ENCODE measurements around the gene CORO2B.

Gene CORO2B, protein sequence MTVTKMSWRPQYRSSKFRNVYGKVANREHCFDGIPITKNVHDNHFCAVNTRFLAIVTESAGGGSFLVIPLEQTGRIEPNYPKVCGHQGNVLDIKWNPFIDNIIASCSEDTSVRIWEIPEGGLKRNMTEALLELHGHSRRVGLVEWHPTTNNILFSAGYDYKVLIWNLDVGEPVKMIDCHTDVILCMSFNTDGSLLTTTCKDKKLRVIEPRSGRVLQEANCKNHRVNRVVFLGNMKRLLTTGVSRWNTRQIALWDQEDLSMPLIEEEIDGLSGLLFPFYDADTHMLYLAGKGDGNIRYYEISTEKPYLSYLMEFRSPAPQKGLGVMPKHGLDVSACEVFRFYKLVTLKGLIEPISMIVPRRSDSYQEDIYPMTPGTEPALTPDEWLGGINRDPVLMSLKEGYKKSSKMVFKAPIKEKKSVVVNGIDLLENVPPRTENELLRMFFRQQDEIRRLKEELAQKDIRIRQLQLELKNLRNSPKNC

DNA sequence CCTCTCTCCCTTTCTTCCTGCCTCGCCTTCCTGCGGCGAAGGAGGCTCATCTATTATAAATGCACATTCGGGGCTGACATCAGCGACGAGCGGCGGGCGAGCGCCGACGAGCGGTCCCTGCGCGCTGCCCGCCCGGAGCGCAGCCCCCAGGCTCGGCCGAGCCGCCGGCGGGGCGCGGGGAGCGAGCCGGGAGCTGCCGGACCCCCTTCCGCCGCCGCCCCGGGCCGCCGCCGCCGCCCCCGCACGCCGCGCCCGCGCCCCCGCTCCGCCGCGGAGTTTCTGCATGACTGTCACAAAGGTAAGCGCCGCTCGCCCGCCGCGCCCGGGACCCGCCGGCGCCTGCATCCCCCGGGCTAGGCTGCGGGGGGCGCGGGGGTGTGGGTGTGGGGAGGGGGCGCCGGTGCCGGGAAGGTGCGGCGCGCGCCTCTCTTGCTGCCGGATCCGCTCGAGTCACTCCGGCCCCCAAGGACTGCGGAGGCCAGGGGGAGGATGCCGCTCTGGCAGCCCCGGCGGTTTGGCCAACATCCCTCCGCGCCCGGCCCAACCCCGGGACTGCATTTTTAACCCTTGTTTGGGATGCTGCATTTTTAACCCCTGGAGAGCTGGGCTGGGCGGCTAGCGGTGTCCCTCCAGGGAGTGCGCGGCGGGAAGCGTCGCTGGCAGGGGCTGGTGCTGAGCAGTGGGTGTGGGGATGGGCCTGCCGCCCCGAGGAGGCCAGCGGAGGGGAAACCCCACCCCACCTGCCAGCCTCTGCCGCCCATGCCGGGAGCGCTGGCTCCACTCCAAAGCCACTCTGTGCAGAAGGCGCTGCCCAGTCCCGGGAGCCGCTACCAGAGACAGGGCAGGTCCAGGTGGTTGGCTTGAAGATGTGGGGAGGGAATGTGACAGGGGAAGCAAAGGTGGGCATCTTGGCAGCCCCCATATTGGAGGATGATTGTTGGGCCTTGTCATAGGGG, at the start of gene CORO2B:
CORO2B (plus strand) TSS at position 14 of the 956 bp plus-strand sequence; CDS start at position 284, 270 bp downstream.
- DNase-seq, result no peak

DNA sequence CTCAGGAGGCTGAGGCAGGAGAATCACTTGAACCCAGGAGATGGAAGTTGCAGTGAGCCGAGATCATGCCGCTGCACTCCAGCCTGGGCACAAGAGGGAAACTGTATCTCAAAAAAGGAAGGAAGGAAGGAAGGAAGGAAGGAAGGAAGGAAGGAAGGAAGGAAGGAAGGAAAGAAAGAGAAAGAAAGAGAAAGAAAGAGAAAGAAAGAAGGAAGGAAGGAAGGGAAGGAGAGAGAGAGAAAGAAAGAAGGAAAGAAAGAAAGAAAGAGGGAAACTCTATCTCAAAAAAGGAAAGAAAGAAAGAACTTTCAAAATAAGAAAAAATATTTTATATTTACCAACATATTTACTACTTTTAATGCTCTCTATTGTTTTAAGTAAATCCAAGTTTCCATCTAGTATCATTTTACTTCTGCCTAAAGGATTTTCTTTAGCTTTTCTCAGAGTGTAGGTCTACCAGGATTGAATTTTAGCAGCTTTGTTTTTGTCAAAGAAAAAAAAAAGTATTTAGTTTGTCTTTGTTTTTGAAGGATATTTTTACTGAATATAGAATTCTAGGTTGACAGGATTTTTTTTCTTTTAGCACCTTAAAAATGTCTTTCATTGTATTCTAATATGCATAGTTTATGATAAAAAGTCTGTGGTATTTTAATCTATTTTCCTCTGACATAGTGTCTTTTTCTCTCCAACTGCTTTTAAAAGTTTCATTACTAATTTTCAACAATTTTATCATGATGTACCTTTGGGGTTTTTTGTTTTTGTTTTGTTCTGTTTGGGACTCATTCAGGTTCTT, 47.2 kb upstream of the CORO2B start:
- DNase-seq, result no peak

DNA sequence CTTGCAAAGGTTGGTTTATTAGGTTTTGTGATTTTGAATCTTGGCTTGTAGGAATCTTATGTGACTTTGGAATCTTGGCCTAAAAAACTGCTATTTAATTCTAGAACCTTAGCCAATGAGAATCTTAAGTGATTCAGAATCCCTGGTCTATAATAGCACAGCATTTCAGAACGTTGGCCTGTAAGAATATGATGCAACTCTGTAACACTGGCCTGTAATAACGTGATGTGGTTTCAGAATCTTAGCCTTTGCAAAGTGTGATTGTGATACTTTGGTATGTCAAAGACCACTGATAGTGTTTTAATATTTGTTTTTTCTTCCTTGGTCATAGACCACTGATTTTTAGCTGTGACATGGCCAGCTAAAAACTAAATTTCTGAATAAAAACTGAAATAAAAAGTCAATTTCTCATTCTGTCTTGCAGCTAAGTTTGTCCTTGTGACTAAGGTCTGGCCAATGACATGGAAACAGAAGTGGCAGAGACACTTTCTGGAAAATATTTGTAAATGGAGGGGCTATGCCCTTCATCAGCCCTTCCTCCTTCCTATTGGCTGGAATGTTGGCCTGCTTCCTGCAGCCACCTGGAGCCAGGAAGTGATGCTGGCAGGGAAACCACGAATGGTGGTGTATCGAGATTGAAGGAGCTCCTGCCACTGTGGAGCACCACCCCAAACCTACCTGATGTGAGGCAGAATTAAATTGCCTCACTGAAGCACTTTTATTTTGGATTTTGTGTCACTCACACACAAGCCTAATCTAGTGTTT, 42.3 kb upstream of the CORO2B start:
- no peak for DNase-seq

DNA sequence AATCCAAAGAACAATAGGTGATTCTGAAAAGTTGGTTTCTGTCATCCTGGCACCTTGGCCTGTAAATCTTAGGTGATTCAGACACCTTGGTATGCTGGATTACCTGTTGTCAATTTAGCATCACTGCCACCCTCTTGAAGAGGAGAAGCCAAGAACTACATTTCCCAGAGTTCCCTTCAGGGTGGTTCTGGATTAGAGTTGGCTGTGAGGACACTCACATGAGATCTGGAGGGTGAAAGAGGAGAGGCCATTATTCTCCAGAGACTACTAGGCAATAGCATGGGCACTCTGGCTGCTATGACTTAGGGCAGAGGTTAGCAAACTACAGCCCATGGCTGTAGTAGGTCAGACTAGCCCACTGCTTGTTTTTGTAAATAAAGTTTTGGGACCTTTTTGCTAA, 41.7 kb upstream of the CORO2B start:
- no peak for DNase-seq

DNA sequence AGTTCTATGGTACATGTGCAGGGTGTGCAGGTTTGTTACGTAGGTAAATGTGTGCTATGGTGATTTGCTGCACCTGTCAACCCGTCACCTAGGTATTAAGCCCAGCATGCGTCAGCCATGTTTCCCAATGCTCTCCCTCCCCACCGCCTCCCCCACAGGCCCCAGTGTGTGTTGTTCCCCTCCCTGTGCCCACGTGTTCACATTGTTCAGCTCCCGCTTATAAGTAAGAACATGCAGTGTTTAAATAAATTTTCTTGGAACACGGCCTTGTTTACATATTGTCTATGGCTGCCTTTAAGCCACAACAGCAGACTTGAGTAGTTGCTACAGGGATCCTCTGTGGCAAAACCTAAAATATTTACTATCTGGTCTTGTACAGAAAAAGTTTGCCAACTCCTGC, 41.3 kb upstream of the CORO2B start:
- DNase-seq, result no peak

DNA sequence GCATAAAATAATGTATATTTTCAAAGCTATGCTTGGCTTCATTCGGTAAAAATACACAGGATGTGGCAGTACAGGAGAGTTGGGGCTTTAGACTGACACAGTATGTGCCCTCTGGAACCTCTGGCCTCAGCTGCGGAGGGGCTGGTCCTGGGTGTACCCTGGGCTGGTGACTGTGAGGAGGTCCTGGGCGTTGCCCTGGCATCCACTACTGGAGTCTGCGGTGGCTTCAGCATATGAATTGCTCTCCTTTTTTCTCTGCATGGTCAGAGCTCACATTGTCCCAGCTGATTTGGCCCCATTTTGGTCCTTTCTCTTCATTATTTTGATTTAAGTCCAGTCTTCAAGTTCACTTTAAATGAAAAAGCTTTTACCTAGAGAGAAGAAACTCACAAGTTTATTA, 40.5 kb upstream of the CORO2B start:
- no peak for DNase-seq

DNA sequence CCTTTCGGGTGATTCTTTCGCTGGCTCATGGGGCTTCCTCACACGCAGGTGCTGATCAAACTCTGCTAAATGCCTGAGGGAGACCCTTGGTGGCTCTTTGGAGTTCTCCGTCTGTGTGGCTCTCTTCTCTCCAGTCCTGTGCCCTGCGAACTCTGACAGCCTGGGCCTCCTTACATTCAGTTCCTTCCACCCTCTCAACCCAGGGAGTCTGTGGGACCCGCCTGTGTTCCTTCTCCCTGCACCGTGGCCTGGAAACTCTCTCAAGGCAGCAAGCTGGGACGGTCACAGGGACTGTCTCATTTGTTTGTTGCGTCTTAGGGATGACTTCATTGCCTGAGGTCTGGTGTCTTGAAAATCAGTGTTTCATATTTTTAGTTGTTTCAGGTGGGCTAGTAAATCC, 37.0 kb upstream of the CORO2B start:
- DNase-seq, result no peak

DNA sequence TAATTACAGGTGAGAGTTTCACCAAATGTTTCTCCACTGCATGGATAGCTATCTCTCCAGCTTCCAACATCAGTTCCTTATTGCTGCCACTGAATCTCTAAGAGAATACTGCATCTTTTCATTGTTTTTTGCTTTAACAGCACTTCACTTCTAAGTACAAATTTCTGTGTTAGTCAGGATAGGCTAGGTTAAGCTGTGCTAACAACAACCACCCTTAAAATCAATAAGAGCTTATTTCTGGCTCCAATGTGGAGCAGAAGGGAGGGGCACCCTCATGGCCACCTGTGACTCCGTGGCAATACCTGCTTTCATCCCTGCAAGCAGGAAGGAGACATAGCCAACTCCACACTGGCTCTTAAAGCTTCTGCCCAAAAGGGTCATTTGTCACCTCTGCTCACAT, 36.4 kb upstream of the CORO2B start:
- no peak for DNase-seq

DNA sequence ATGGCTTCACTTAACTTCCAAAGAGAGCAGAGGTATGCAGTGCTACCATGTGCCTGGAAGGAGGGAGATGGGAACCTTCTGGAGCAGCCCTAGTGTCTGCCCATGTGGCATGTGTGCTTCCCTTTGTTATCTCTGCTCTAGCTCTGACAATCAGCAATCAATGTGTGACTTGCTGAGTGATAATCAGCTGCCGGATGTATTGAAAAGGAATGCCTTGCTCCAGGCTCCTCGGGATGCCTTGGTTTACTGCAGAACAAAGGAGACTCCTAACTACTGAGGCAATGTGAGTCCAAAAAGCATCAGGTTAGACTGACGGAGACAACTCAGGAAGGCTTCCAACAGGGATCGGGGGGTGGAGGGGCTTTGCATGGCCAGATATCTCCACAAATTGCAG, 36.0 kb upstream of the CORO2B start:
- no peak for DNase-seq

DNA sequence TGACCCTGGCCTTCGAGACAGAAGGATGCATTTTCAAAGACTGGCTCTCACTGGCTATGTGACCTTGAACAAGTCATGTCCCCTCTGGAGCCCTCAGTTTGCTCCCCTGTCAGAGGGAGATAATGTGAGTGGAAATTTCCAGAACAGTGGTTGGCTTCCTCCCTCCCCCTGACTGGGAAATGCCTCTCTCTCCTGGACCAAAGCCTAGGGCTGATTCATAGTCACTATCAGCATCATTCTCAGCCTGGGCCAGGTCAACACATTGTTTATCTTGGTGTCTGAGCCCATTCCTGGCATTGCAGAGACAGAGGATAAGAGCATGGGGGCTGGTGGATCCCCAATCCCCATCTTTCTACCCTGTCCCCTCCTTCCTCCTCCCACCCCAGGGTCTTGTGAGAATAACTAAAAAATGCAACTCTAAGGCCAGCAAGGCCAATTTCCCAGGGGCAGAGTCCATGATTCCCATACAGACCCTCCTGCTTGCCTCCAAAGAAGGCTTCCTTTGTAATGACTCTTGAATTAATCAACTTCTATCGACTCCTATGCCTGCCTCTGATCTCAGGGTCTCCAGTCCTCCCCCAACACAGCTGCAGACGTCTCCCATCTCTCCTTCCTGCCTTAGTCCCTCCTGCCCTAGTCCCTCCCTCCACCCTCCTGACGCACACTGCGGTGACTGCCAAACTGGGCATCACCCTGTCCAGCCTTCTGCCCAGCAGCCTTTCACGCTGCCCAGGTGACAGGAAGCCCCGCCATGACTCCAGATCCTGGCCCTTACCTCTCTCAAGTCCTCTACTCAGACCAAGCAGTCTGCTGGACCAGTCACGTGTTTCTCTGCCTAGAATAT, 35.4 kb upstream of the CORO2B start:
- DNase-seq, result no peak

DNA sequence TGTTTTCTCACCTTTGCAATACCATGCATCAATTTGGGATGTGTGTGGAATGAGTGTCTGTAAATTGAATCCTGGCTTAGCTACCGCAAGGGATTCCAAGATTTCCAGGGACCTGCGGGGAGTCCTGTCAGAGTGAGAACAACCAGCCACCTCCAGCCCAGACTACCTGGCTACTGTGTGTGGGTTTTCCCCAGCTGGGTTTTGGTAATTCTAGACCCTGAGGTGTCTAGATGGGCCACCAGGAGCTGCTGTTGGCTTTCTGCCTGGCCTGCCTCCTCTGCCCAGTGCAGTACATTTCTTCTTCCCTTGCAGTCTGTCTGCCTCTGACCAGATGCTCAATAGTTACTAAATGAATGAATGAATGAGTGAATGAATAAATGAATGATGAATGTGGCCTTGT, 32.5 kb upstream of the CORO2B start:
- no peak for DNase-seq

DNA sequence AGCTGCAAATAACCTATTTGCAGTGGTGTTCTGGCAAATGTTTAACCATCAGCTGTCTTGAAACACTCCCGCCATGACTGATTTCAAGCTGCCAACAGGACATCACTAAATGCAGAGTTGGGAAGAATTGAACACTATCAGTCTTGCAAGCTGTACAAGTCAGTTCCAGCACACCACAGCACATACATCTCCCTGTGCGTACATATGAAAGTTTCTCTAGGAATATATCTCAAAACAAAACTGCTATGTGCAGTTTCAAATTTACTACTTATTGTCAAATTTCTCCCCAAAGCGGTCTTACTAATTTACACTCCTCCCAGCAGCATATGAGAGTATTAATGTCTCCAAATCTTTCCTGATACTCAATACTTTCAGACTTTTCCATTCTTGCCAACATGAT, 30.4 kb upstream of the CORO2B start:
- no peak for DNase-seq

DNA sequence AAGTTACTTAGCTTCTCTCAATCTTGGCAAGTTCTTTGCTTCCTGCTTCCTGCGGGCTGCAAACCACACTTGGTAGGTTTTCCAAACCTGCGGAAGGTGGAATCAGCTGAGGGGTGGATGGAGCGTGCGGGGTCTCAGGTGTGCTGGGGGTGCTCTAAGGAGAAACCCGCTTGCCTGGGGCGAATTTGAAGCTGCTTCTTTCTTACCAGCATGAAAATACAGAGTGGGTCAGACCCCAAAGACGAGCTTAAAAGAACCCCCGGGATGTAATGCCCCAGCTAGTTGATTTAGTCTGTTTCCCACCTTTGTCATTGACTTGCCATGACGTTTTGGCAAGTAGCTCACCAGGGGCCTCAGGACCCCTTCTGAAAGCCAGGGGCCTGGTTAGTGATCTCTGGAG, 28.8 kb upstream of the CORO2B start:
- DNase-seq, result no peak

DNA sequence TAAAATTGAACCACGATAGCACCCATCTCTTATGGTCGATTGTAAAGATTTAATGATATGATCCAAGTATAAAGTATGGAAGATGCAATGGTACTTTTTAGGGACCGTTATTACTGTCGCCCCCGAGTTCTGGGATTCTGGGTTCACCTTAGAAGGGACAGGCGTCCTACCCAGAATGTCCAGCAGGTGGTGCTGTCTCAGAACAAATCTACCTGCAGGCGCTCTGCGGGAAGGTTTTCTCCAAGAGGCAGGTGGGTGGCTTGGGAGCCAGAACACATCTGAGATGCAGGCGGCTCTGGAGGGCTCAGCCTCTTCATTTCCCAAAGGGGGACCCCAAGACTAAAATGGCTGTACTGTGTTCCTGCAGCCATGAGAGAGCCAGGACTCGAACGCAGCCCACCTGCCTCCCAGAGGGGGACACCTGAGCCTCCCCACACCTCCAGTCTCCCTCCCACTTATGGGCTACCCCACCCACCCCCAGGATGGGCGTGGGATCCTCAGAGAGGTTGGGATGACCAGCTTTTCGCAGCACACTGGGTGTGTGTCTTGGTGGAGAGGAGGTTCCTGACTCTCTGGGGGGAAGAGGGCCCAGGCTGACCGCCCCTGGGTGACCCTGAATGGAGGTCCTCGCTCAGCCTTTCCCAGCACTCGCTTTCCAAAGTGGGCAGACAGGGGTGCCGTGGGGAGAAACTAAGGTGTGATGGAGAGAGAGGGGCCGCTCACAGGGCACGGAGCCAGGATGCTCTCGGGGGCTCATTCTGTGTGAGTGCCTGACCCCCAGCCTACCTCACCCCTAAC, 28.1 kb upstream of the CORO2B start:
- DNase-seq, result peak; percentile 9

DNA sequence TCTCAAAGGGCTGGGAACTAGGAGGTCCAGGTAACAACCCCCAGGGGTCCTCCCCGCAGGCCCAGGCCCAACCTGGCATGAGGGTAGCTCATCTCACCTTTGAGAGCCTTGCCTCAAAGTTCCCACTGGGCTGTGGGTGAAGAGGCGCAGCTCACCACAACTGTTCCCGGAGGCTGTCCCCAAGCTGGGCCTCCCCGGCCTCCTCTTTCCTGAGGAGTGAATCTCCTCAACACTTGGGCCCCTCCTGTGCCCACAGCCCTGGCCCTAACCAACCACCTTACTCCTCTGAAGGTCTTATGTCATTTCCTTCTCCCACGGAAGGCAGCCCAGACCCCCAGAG, 27.5 kb upstream of the CORO2B start:
- no peak for DNase-seq

DNA sequence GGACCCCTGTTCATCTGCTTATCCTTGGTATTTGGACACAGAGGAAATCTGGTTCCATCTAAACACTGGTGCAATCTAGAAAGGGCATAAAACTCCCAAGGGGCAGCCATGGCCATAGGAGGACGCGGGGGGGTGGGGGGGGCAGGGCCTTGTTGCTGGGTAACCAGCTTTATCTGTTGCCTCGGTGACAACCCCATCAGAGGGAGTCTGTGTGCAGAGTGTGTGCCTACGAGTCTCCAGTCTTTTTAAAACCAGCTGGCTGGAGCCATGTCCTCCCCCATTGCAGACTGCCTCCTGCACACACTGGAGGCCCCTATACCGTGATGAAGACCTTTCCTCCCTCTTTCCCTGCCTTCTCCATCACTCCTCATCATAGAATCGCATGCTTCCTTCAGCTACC, 26.4 kb upstream of the CORO2B start:
- DNase-seq, result no peak

DNA sequence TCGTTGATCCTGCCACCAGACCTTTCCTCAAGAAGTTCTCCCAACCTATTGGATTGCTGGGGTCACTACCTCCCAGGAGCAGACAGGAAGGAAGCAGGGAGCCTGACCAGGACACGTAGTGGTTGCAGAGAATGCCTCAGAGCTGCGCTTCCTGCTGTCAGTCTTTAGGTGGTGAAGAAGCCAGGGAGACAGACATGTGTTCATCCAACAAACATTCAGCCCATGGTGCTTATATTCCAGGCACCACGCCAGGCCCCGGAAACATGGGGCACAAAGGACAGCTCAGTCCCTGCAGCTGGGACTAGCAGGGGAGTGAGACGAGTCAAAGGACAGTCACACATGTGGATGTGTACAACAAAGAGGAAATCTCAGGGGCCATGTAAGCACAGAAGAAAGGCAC, 26.0 kb upstream of the CORO2B start:
- no peak for DNase-seq

DNA sequence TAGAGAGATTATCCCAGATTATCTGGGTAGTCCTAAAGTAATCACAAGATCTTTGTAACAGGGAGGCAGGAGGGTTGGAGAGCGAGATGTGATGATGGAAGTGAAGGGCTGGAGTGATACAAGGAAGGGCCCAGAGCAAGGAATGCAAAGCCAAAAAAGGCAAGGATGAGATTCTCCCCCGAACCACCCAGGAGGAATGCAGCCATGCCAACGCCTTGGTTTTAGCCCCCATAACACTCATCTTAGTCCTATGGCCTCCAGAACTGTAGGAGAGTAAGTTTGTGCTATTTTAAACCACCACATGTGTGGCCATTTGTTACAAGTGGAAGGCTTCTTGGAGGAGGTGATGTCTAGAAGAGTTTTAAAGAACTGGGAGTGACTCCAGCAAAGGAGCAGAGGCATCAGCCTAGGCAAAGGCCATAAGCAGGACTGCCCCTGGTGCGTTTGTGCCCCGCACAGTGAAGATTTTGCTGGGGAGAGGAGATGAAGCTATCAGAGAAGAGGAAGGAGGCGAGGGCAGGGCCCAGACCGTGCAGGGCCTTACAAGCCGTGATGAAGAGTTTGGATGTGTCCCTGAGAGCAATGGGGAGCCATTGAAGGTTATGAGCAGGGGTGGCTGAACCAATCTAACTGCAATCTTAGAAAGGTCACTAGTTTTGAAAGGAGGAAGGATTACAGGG, 25.3 kb upstream of the CORO2B start:
- DNase-seq, result no peak

DNA sequence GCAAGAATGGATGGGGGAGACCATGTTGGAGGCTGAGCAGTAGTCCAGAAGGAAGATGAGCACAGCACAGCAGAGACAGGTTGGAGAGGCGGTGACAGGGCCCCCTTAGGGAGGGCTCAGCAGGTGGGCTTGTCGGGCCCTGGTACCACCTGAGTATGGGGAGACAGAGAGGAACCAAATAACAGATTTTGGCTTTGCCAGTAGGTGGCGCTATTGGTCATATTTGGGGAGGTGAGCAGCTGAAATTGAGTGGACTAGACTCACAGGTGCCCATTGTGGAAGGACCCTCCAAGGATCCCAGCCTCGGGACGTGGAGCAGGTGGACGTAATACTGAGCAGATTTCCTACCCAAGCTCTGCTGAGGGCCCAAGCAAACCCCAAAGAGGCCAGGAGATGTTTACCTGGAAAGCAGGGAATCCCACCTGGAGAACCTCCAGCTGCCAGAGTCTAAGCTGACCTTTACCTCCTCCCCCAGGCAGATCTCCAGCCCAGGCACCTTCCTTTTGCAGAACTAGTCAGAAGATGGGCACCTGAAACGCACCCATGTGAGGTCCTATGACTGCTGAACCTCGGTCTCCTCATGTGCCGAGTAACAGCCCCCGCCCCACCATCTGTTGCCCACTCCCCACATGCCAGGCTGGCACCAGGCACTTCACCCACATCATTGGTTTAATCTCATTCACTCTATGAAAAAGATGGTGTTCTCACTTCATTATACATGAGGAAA, 24.6 kb upstream of the CORO2B start:
- peak; percentile 8 for DNase-seq

Data from SHP77 treated with DMSO at 0.1 percent for 48 hours (cell line).